C4-2B (cell line): ENCODE measurements around the gene NCKAP5L.
A peak's percentile ranks its signal among the peaks of the same experiment; 100 is the strongest.

Source experiments
- H3K27ac ChIP-seq: fragments of 450-650 bp; 2 replicates; pipeline ENCODE4 v1.5.1; 2017
- ZFX ChIP-seq: fragments of 450-650 bp; IDR thresholded peaks from 2 replicates; pipeline ENCODE4 v1.6.1; 2017
- TF ChIP-seq, protein P1 (sequence below): fragments of 450-650 bp; conservative IDR thresholded peaks from 2 replicates; pipeline ENCODE4 v1.5.1; 2017; ENCODE audit warnings: mild to moderate bottlenecking

Gene NCKAP5L

DNA sequence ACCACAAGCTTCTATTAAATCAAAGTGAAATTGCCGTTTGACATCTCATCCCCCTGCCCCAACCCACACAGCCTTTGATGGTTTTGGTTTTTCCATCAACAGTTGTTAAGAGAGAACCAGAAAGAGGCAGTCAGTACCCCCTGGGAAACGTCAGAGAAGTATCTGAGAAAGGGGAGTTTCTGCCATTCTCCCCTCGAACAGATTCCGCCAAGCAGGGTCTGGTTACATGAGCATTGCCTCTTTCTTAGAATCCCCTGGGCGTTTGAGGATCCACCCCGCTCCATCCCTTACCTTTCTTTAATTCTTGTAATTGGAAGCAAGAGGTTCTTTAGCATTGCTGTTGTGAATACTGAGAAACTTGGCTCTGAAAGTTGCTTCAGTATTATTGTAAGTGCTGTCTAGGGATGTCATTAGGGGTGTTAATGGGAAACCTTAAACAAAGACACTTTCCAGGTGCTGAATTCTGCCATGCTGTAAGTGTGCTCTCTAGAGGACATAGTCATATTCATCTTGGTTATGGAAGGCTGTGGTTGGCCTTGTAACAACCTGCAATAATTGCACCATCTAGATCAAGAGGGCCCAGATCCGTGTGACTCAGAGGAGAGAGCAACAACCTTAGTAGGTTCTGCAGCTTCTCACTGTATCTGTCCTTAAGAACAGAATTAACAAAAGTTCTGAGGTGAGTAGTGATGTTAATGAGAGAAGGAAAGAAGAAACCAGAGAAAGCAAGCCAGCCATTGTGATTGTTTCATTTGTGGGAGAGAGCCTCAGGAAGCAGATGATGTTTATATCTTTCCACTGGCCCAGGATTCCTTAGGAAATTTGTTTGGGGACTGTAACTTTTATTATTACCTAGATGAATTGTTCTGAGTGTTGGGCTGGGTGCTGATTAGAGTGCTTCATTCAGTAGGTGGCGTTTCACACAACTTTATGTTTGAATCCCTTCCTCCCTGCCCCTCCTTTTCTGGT lies 77.9 kb downstream of the NCKAP5L start:
- TF ChIP-seq ZFX: no peak
- TF ChIP-seq, protein P1, sequence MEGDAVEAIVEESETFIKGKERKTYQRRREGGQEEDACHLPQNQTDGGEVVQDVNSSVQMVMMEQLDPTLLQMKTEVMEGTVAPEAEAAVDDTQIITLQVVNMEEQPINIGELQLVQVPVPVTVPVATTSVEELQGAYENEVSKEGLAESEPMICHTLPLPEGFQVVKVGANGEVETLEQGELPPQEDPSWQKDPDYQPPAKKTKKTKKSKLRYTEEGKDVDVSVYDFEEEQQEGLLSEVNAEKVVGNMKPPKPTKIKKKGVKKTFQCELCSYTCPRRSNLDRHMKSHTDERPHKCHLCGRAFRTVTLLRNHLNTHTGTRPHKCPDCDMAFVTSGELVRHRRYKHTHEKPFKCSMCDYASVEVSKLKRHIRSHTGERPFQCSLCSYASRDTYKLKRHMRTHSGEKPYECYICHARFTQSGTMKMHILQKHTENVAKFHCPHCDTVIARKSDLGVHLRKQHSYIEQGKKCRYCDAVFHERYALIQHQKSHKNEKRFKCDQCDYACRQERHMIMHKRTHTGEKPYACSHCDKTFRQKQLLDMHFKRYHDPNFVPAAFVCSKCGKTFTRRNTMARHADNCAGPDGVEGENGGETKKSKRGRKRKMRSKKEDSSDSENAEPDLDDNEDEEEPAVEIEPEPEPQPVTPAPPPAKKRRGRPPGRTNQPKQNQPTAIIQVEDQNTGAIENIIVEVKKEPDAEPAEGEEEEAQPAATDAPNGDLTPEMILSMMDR: peak; percentile 17
- H3K27ac ChIP-seq: no peak overlapping the region

DNA sequence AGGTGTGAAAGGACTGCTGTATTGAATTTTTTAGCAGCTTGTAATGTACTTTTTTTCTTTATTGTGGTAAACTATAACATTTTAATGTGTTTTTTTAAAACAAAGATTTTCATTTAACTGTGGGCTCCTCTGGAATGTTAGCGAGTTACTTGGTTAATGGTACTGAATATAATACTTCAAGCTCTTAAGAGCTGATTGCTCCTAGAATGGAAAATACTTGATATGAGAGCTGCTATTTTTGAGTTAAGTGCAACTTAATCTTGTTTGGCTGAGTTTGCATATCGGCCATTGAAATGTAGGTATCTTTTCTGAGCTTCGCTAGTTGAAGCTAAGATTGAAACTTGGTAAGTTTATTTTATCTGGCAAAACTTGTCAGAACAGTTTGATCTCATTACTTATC lies 79.4 kb downstream of the NCKAP5L start:
- no peak overlapping the region for H3K27ac ChIP-seq

DNA sequence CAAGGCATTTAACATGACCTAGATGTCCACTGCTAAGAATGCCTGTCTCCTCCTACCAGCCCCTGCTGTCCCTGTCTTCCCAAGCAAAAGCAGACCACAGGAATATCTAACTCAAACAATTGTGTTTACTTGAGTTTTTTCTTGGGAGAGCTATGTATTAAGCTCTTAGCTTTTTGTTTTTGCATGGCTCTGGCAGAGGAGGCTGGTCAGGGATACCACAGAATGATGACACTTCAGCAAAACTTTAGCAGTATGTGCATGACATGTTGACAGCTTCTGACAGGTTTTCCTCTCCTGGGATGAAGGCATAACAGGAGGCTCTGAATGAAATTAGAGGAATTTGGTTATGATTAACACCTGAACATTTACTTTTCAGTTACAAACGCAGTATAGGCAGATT lies 79.9 kb downstream of the NCKAP5L start:
- no peak overlapping the region for H3K27ac ChIP-seq
- TF ChIP-seq, protein P1: no peak
- no peak for TF ChIP-seq ZFX

More for the DNA sequence above, 79.4 kb downstream of the NCKAP5L start:
- TF ChIP-seq, protein P1: no peak
- no peak for TF ChIP-seq ZFX

DNA sequence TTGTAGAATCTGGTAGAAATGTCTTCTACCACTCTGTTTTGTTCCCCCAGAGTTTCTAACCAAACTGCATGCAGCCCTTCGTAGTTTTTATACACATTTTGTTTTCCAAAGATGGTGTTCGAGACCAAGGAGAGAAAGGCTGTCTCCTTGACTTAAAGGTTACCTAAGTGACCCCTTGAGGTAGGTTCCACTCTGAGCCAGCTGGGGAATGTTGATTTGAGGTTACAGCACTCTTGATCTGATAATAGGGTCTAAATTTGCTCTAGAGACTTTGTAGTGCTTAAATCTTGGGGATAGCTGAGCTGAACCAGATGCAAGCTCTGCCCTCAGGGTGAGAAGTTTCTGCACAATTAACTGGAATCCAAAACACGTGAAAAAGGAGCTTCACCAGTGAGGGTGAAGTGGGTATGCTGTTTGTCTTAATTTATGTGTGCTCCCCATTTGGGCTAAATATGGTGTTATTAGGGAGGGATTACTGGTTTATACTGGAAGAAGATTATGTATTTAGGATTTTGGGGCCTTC lies 83.8 kb downstream of the NCKAP5L start:
- H3K27ac ChIP-seq: no peak overlapping the region
- no peak for TF ChIP-seq ZFX
- TF ChIP-seq, protein P1: no peak

GRCh38 chr12:49741882-49742620 lies 86.2 kb downstream of the NCKAP5L start:
- TF ChIP-seq, protein P1: no peak
- 0 out of 2 replicates have a peak, but pooled peaks have one; percentile 39 for TF ChIP-seq ZFX

More at GRCh38 chr12:49741882-49742620, 86.2 kb downstream of the NCKAP5L start:
- peak overlapping the region; percentile 80 for H3K27ac ChIP-seq
